Activated naive CD4-positive, alpha-beta T cell treated with anti-CD3 and anti-CD28 coated beads, Interleukin-2, amount 50 U/mL, for 16 hours (primary cell): ENCODE measurements around the gene IZUMO2.
"Not testable (repeated sequence)": the region's sequence is repeated elsewhere in the genome, so short reads cannot be mapped to it uniquely, and the experiment has no call there.

ENCODE experiments used
- DNase-seq: peaks from one replicate; pipeline ENCODE4 v3.0.0-alpha.2; 2020

The IZUMO2 gene

DNA sequence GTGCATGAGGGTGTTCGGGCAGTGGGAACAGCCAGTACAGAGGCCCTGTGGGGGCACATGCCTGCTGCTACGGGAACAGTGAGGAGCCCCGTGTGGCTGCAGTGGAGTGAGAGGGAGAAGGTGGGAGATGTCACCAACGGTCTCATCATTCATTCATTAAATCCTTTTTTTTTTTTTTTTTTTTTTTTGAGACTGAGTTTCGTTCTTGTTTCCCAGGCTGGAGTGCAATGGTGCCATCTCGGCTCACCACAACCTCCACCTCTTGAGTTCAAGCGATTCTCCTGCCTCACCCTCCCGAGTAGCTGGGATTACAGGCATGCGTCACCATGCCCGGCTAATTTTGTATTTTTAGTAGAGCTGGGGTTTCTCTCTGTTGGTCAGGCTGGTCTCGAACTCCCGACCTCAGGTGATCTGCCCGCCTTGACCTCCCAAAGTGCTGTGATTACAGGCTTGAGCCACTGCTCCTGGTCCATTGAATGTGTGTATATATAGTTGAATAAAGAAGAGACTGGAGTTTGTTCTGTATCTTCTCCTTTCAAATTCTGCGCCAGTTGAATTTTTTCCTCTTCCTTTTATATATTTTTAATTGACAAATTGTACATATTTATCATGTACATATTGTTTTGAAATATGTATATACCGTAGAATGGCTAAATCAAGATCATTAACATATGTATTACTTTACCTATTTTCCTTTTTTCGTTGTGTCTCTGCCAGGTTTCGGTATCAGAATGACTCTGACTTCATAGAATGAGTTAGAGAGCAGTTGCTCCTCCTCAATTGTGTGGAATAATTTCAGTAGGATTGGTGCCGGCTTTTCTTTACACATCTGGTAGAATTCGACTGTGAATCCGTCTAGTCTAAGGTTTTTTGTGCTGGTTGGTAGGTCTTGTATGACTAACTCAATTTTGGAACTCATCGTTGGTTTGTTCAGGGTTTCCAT is 28.0 kb downstream of the IZUMO2 start:
- not testable (repeated sequence) for DNase-seq

GRCh38 chr19:50133518-50134492 is 29.3 kb downstream of the IZUMO2 start:
- DNase-seq: not testable (repeated sequence)

- not testable (repeated sequence) for DNase-seq
Measured at GRCh38 chr19:50104012-50104411, 59.1 kb downstream of the IZUMO2 start.

DNA sequence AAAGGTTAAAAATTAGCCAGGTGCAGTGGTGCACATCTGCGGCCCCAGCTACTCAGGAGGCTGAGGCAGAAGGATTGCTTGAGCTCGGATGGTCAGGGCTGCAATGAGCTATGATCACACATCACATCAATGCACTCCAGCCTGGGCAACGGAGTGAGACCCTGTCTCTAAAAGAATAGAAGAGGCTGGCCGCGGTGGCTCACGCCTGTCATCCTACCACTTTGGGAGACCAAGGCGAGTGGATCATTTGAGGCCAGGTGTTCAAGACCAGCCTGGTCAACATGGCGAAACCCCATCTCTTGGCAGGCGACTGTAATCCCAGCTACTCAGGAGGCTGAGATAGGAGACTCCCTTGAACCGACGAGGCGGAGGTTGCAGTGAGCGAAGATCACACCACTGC is 59.7 kb downstream of the IZUMO2 start:
- peak; percentile 22 for DNase-seq
